OCI-LY1 (cell line): ENCODE data around the gene AGAP1.

Source experiments
- H2AFZ ChIP-seq: fragments of 200-600 bp; sonication (generic), shearing (Covaris generic); 2 replicates; pipeline ENCODE4 v1.6.0; 2014; ENCODE audit warnings: antibody characterized with exemption, mild to moderate bottlenecking, low read length
- H3F3A ChIP-seq: fragments of 200-600 bp; sonication (generic), shearing (Covaris generic); 2 replicates; pipeline ENCODE4 v1.6.0; 2014; ENCODE audit warnings: mild to moderate bottlenecking, antibody characterized with exemption, low read length, moderate library complexity; ENCODE audit not compliant: insufficient read depth
- H3K27ac ChIP-seq: fragments of 200-600 bp; sonication (generic); 2 replicates; pipeline ENCODE4 v1.5.1; 2014; ENCODE audit warnings: low read length, mixed run types, mild to moderate bottlenecking, low read depth; ENCODE audit not compliant: poor library complexity, severe bottlenecking
- H3K27me3 ChIP-seq: fragments of 200-600 bp; sonication (generic); 2 replicates; pipeline ENCODE4 v1.6.0; 2014; ENCODE audit warnings: antibody characterized with exemption, mild to moderate bottlenecking, low read length, moderate library complexity; ENCODE audit not compliant: insufficient read depth
- H3K36me3 ChIP-seq: fragments of 200-600 bp; sonication (generic); 2 replicates; pipeline ENCODE4 v1.6.1; 2014; ENCODE audit warnings: mild to moderate bottlenecking, antibody characterized with exemption, low read length, moderate library complexity, mixed read lengths; ENCODE audit not compliant: insufficient read depth
- H3K4me1 ChIP-seq: fragments of 200-600 bp; sonication (generic); 2 replicates; pipeline ENCODE4 v1.5.1; 2014; ENCODE audit warnings: mild to moderate bottlenecking, low read length, moderate library complexity; ENCODE audit not compliant: insufficient read depth, severe bottlenecking
- H3K4me2 ChIP-seq: fragments of 200-600 bp; sonication (generic), shearing (Covaris generic); 2 replicates; pipeline ENCODE4 v1.6.1; 2014; ENCODE audit warnings: low read length
- H3K4me3 ChIP-seq: fragments of 200-600 bp; sonication (generic); 2 replicates; pipeline ENCODE4 v1.5.1; 2014; ENCODE audit warnings: low read length, low read depth, mild to moderate bottlenecking, mixed read lengths; ENCODE audit not compliant: poor library complexity, severe bottlenecking
- H3K79me2 ChIP-seq: fragments of 200-600 bp; shearing (Covaris generic); 2 replicates; pipeline ENCODE4 v1.6.1; 2016; ENCODE audit warnings: mixed run types, low read length, mixed read lengths; ENCODE audit not compliant: insufficient read depth
- H3K9ac ChIP-seq: fragments of 200-600 bp; sonication (generic), shearing (Covaris generic); 2 replicates; pipeline ENCODE4 v1.6.1; 2014; ENCODE audit warnings: mild to moderate bottlenecking, low read length, mixed read lengths
- H3K9me2 ChIP-seq: fragments of 200-600 bp; sonication (generic), shearing (Covaris generic); 2 replicates; pipeline ENCODE4 v1.6.1; 2014; ENCODE audit warnings: low read depth, mild to moderate bottlenecking, low read length, mixed read lengths
- H3K9me3 ChIP-seq: fragments of 200-600 bp; shearing (Covaris generic); 2 replicates; pipeline ENCODE4 v1.6.1; 2014; ENCODE audit warnings: low read length, mixed read lengths
- H4K20me1 ChIP-seq: fragments of 200-600 bp; sonication (generic), shearing (Covaris generic); 2 replicates; pipeline ENCODE4 v1.6.0; 2016; ENCODE audit warnings: mild to moderate bottlenecking, low read length; ENCODE audit not compliant: insufficient read depth
- CTCF ChIP-seq: fragments of 200-600 bp; sonication (generic), shearing (Covaris generic); IDR thresholded peaks from 2 replicates; pipeline ENCODE4 v1.5.1; 2017; ENCODE audit warnings: mild to moderate bottlenecking, antibody characterized with exemption, low read length, moderate library complexity, mixed read lengths
- EZH2 ChIP-seq: fragments of 200-600 bp; sonication (generic), shearing (Covaris generic); IDR thresholded peaks from 2 replicates; pipeline ENCODE4 v1.8.0; 2017; ENCODE audit warnings: borderline replicate concordance, mixed run types, mild to moderate bottlenecking, antibody characterized with exemption, low read length, moderate library complexity, mixed read lengths

Gene AGAP1

GRCh38 chr2:235668782-235669181, 174.9 kb downstream of the AGAP1 start:
- Histone ChIP-seq H3K27ac (no peak overlapping the region), H3F3A (no peaks in the 10 kb centered on the region), H2AFZ (no peak overlapping the region), H3K36me3 (no peaks in the 10 kb centered on the region), H3K4me2 (no peak overlapping the region), H3K9ac (no peak overlapping the region), H3K4me3 (no peak overlapping the region), H3K79me2 (no peaks in the 10 kb centered on the region), H4K20me1 (no peaks in the 10 kb centered on the region), H3K9me3 (no peaks in the 10 kb centered on the region), H3K4me1 (no peaks in the 10 kb centered on the region), H3K9me2 (no peaks in the 10 kb centered on the region), H3K27me3 (no peaks in the 10 kb centered on the region)
- no peak for TF ChIP-seq CTCF
- no peak for TF ChIP-seq EZH2

GRCh38 chr2:235669269-235669831, 175.5 kb downstream of the AGAP1 start:
- no peak overlapping the region for H3K4me2 ChIP-seq
- H3K4me1 ChIP-seq = no peaks in the 10 kb centered on the region
- no peak overlapping the region for H2AFZ ChIP-seq
- H3K9ac ChIP-seq = no peak overlapping the region
- H3K4me3 ChIP-seq = no peak overlapping the region
- H3K36me3 ChIP-seq = no peaks in the 10 kb centered on the region
- no peaks in the 10 kb centered on the region for H3K9me2 ChIP-seq
- TF ChIP-seq EZH2 = no peak
- no peak for TF ChIP-seq CTCF
- H3K79me2 ChIP-seq = no peaks in the 10 kb centered on the region
- H4K20me1 ChIP-seq = no peaks in the 10 kb centered on the region
- H3K9me3 ChIP-seq = no peaks in the 10 kb centered on the region
- H3K27me3 ChIP-seq = no peaks in the 10 kb centered on the region
- no peak overlapping the region for H3K27ac ChIP-seq
- no peaks in the 10 kb centered on the region for H3F3A ChIP-seq

GRCh38 chr2:235669983-235670962, 176.4 kb downstream of the AGAP1 start:
- Histone ChIP-seq H3K9me3 (no peaks in the 10 kb centered on the region), H3K27ac (no peak overlapping the region), H3K9me2 (no peaks in the 10 kb centered on the region), H4K20me1 (no peaks in the 10 kb centered on the region), H2AFZ (no peak overlapping the region), H3K36me3 (no peaks in the 10 kb centered on the region), H3K27me3 (no peaks in the 10 kb centered on the region), H3K4me1 (no peaks in the 10 kb centered on the region), H3K9ac (no peak overlapping the region), H3K4me3 (no peak overlapping the region), H3F3A (no peaks in the 10 kb centered on the region), H3K79me2 (no peaks in the 10 kb centered on the region), H3K4me2 (no peak overlapping the region)
- TF ChIP-seq CTCF (no peak), EZH2 (no peak)
